HG03432 (cell line): ENCODE data around the gene RAPGEF4.
A peak's percentile ranks its signal among the peaks of the same experiment; 100 is the strongest.

Experiments
- ATAC-seq: cut with Tn5 transposase; IDR thresholded peaks from one replicate; pipeline ENCODE4 v1.9.1; 2021; ENCODE audit warnings: mild to moderate bottlenecking, moderate library complexity; ENCODE audit not compliant: unreplicated experiment

Gene RAPGEF4

GRCh38 chr2:172735582-172736423 lies at the start of gene RAPGEF4:
RAPGEF4 (plus strand) TSS chr2:172735845; CDS start chr2:172735984, 139 bp downstream.
- ATAC-seq, result no peak

GRCh38 chr2:172693037-172693436 lies 42.6 kb upstream of the RAPGEF4 start:
- ATAC-seq, result no peak

GRCh38 chr2:172693529-172694455 lies 41.9 kb upstream of the RAPGEF4 start:
- no peak for ATAC-seq

GRCh38 chr2:172697296-172697695 lies 38.3 kb upstream of the RAPGEF4 start:
- no peak for ATAC-seq

- peak; percentile 97 for ATAC-seq
Measured at GRCh38 chr2:172698041-172698863, 37.4 kb upstream of the RAPGEF4 start.

- no peak for ATAC-seq
Measured at GRCh38 chr2:172701250-172701649, 34.4 kb upstream of the RAPGEF4 start.

GRCh38 chr2:172702451-172702850 lies 33.2 kb upstream of the RAPGEF4 start:
- ATAC-seq, result no peak

- no peak for ATAC-seq
Measured at GRCh38 chr2:172704072-172704936, 31.3 kb upstream of the RAPGEF4 start.

GRCh38 chr2:172705352-172705751 lies 30.3 kb upstream of the RAPGEF4 start:
- ATAC-seq, result no peak

- no peak for ATAC-seq
Measured at GRCh38 chr2:172708247-172708646, 27.4 kb upstream of the RAPGEF4 start.

- no peak for ATAC-seq
Measured at GRCh38 chr2:172709566-172710291, 25.9 kb upstream of the RAPGEF4 start.

- ATAC-seq, result no peak
Measured at GRCh38 chr2:172710584-172711047, 25.0 kb upstream of the RAPGEF4 start.

GRCh38 chr2:172711110-172711509 lies 24.5 kb upstream of the RAPGEF4 start:
- no peak for ATAC-seq

GRCh38 chr2:172712251-172712650 lies 23.4 kb upstream of the RAPGEF4 start:
- no peak for ATAC-seq

- ATAC-seq, result no peak
Measured at GRCh38 chr2:172713365-172713875, 22.2 kb upstream of the RAPGEF4 start.

- no peak for ATAC-seq
Measured at GRCh38 chr2:172722481-172722880, 13.2 kb upstream of the RAPGEF4 start.

GRCh38 chr2:172723286-172723685 lies 12.4 kb upstream of the RAPGEF4 start:
- no peak for ATAC-seq

GRCh38 chr2:172724724-172725123 lies 10.9 kb upstream of the RAPGEF4 start:
- no peak for ATAC-seq

- ATAC-seq, result no peak
Measured at GRCh38 chr2:172725284-172725683, 10.4 kb upstream of the RAPGEF4 start.
